HG03196 (cell line): ENCODE measurements around the gene REPS2.

Experiments
- ATAC-seq: cut with Tn5 transposase; IDR thresholded peaks from one replicate; pipeline ENCODE4 v1.9.1; 2021; ENCODE audit not compliant: unreplicated experiment

Gene REPS2

DNA sequence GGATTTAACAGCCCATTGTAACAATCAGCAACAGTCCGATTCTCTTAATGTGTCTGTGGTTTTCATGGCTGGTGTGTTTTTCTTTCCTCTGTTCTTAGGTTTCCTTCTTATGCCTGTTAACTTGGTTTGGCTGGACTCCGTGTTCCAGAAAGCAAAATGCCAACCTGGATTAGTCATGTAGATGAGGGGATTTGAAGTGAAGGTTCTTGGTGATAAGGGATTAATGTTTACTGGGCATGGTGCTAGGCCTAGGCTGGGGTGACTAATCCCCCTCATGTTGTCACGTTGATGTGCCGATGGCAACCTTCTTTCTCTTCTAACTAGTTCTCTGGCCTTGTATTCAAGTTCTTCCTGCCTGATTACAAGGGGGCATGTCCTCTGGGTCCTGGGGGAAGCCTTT lies 85.9 kb downstream of the REPS2 start:
- ATAC-seq = no peak

DNA sequence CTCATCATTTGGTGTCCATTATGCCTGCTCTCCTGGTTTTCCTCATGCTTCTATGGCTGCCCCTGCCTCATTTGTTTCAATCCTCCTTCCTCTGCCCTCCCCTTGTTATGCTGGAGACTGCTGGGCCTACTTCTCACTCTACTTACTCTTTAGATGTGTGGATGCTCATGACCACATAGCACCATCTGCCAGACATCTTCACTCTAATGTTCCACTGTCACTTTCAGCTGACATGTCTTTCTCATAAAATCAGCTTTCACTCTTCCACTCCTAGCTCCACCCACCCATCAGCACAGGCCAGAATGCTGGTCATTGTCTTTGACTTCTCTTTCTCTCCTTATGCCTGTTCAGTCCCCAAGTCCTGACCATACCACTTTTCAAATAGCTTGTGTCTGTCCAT lies 86.8 kb downstream of the REPS2 start:
- no peak for ATAC-seq

DNA sequence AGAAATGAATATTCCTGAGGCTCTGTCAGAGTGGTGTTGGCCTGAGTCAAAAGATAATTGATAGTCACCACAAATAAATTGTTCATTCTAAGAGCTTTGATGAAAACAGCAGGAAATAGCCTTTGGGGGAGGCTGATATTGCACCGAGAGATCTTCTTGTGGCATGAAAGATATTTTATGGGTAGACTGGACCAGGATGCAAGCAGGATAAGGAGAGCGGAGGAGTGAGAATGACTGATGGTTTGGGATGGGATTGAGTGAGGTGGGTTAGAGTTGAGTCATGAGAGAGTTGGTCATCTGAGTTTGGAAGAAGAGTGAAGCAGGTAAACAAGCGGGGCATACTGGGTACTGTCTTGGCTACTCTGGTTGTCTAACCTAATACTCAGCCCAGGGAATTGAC lies 88.7 kb downstream of the REPS2 start:
- ATAC-seq = no peak

DNA sequence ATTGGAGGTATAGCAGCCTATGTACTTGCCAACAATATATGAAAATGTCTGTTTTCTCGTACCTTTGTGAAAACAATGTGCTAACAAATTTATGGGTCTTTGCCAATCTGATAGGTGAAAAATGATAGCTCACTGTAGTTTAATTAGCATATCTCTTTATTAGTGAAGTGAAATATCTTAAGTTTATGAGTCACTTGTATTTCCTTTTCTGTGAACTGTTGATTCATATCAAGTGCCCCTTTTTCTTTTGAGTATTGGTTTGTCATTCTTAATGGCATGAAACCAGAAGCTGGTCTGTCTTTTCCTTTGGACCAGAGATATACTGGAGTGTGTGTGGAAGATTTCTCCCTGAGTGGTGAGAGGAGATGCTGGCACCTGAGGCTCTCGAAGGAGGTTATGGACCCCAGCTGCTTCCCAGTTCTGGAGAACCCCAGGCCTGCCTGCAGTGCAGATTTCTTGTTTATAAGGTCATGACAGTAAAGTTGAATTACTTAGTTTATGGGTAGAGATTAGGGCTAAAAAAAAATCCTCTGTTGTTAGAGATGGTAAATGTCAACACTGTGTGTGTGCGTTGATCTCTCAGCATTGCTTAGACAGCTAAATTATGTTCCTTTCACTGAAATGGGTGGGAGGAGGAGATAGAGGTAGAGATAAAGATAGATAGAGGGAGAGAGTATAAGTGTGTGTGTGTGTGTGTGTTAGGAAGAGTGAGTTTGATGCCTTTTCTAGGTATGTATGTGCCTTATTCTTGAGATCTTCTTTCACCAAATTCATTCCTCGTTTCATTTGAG lies 89.9 kb downstream of the REPS2 start:
- ATAC-seq = no peak

DNA sequence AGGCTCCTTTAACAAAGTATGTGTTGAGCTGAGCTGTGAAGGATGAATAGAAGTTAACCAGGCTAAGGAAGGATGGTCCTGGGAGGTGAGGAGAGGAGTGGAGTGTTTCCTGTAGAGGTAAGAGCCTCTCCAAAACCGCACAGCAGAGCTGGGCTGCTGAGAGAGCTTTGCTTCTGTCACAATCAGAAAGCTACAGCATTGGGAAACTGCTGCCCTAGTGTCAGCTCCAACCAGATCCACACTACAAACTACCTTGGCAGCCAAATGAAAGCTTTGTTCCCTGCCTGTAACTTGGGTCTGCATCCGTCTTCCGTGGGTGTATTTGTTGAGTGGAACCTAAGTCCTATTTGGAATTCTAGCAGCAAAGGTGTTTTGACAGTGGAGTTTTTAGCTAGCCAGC lies 91.8 kb downstream of the REPS2 start:
- no peak for ATAC-seq

DNA sequence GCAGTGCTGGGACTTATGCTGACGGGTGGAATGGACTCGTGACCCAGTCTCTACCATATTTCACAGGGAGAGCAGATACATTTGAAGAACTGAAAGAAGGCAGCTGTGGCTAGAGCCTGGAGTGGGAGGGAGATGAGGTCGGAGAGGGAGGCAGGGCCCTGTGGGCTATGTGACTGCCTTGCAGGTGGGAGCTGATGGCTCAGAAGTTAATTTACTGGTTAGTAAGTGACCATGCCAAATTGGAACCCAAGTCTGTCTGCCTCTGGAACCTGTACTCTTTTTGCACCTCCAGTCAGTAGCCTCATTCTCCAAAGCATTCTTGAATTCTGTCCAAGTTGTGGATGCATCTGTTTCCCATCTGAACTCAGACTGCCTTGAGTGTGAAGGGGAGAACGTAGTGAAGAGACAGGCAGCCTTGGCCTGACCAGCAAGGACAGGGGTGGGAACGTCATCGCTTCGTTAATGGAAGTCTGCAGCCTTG lies 92.3 kb downstream of the REPS2 start:
- ATAC-seq = no peak

DNA sequence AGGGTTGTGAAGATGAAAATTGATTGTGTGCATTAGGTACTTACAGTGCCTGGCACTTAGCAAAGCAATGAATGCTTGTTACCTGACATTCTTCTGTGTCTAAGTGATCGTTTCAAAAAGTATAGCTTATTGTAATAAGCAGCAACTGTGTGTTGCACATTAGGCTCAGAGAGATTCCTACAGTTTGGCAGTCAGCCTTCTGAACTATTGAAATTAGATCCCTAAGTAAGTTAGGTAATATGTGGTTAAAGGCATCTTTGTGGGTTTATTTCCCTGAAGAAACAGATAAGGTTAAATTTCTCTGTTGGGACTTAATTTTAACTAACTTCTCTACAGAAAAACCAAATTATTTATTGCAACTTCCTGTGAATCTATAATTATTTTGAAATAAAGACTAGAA lies 93.4 kb downstream of the REPS2 start:
- no peak for ATAC-seq

DNA sequence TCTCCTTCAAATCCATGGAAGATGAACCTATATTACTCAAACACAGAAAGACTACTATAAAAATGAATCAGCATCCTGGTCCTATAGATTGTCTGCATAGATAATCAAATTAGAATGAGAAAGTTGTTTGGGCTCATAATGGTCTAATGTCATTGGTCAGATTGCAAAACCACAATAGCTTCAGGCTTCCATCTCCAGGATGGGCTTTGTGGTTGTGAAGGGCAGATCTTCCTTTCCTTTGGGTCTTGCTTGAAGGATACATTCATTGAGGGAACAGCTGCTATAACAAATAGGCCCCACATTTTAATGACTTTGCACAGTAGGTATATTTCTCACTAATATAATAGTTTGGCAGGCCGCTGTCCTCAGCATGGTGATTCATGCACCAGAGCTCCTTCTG lies 94.3 kb downstream of the REPS2 start:
- ATAC-seq = no peak

DNA sequence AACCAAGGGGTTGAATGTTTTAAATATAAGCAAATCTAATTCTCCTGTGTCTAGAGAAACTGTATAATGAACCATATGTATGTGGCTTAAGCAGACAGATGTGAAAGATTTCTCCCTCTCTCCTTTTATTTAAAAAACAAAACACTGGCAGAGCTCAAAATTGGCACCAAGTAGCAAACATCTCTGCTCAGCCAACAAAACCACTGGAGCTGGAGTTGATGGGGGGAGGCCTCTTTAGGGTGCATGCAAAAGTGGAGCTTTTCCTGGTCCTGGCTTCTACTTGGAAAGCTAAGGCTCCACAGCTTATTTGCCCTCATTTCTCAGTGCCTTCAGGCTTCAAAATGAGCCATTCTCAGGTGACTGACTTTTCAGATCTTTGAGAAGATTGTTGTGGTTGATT lies 95.6 kb downstream of the REPS2 start:
- no peak for ATAC-seq

DNA sequence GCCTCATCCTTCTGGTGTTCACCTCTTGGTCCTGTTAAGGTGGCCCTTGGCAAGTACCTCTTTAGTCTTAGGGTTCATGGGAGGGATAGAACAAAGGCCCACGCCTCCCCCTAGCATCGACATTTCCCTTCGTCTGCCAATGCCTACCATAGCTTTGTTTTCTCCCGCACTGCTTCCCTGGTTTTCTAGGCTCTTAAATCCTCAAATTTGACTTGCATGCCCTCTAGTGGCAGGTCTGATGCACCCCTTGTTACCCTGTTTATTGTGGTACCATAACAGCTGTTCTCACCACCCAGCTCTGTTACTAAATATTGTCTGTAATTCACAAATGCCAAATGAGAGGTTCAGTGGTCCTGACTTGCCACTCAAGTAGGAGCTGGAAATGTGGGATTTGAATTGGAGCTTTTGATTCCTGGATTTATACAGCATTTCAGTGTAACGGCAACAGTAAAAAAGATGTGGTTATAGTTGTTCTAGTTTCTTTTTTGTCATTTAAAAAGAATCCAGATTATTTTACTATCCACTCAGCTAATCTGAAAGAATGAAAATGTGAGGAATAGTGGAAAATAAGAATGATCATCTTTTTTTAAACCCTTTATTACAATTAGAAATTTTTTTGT lies 100.1 kb downstream of the REPS2 start:
- ATAC-seq = no peak

DNA sequence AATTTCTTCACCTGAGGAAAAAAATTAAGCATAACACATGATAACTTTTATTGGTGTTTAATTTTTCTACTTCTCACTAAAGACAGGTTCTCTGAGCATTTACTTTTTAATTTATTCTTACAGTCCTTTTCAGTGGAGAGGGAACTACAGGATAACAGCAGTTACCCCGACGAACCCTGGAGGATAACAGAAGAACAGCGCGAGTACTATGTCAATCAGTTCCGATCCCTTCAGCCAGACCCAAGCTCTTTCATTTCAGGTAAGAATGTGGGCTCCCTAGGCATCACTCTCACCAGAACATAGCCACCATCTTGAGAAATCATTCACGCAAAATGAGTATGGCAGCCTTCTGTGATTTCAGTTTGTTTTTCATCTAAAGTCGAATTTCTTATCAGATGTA lies 100.8 kb downstream of the REPS2 start:
- ATAC-seq = no peak

DNA sequence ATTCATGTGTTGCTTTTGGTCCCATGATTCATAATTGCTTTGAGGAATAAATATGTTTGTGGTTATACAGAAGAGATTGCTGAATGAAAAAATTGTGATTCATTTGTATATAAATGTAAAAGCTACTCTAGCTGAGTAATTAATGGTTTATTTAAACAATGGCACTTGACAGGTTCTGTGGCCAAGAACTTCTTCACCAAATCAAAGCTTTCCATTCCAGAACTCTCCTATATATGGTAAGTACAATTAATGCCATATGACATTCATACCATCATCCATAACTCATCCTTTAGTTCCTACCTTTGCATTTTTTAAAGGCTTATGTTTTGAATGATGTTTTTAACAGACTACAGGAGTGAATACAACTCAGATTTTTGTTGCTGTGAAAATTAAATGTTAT lies 105.8 kb downstream of the REPS2 start:
- no peak for ATAC-seq

DNA sequence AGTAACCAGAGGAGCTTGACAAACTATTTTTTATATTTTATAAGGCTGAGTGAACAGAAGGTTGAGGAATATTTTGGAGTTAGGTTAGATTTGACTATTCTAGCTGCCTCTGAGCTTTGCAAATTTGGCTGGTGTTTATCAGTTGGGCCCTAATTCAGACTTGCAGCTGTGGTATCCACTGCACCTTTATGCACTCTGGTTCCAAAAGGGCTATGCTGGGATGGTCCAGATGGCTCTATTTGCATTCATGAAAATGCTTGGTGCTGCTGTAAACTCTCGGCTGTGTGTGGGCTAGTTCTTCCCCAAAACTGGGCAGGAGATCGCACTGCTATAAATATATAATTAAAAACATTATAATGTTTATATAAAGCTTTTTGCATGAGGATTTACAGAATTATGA lies 106.3 kb downstream of the REPS2 start:
- ATAC-seq = no peak

DNA sequence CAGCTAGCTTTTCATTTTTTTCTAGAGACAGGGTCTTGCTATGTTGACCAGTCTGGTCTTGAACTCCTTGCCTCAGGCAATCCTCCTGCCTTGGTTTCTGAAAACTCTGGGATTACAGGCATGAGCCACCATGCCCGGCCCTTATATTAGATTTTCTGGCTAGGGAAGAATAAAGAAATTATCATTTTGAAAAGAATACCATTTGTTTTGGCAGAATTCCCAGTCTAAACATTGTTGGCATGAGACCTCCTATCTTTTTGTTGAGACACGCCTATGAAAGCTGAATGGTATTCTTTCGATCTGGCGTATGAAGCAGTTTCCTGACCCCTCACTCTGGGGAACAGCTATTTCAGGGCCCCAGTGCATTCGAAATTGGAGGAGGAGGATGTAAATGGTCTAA lies 107.0 kb downstream of the REPS2 start:
- ATAC-seq = no peak

DNA sequence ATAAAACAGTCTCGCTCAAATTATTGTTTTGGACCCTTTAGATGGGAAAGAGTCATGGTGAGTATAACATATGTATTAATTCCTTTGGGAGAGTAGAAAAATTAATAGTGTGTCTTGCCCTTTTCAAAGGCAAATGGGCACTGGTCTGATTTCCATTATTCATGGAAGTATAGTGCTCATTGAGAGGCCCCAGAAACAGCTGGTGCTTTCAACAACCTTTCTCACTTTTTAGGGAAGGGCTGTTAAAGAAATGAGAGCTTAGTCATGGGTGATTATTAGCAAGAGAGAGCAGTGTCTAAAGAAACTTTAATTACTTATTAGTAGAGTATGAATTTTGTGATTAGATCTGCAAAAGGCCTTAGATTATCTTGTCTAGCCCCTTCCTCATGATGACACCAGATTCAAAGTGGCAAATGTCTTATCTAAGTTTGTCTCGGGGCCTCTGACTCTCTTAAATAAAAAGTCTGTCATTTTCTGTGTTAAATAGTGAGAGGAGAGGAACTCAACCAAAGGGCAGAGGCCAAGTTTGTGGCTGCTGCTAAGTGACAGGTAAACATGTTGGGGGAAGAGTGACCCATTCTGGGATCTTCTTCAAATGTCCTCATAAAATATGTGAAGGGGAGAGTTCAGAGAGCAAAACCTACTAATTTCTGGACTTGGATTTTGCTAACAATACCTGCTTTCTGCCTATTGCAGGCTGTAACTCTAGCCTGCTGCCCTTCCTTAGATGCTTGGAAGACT lies 110.6 kb downstream of the REPS2 start:
- no peak for ATAC-seq

DNA sequence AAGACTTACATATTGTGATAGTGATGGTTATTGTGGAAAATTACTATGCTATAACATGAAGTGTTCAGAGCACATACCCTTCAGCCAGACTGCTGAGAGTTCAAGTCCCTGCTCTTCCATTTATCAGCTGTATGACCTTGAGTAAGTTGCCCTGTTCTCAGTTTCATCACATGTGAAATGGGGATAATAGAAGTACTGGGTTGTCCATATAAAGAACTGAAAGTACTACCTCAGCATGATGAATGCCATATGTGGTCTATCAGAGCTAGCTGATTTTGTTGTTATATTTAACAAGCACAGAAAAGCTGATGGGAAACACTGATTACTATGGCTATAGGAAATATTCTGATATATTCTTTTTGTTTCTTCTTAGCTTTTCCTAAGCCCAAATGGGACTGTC lies 115.6 kb downstream of the REPS2 start:
- ATAC-seq = no peak

DNA sequence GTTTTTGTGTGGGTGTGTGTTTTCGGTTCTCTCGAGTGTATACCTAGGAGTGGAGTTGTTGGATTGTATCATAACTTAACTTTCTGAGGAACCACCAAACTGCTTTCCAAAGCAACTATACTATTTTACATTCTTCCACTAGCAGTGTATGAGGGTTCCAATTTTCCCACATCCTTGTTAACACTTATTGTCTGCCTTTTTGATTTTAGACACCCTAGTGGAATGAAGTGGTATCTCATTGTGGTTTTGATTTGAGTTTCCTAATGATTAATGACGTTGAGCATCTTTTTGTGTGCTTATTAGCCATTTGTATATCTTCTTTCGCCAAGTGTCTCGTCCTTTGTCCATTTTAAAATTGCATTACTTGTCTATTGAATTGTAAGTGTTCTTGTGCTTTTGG lies 118.6 kb downstream of the REPS2 start:
- ATAC-seq = no peak

DNA sequence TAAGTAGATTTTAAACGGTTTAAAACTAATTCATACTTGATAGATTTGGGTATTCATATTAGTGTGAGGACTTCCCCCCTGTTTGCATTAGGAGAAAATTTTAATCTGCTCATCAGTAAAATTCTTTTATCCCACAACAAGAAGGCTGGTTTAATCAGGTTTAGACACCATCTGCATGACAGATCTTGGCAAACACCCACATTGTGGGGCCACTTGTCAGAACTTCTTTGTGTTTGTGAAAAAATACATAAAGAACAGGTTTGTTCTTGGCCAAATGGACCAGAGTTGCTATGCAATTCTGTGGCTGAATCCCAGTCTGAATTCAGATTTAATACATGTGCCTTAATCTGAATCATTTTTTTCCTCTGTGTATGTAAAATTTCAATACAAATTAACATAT lies 121.1 kb downstream of the REPS2 start:
- no peak for ATAC-seq

DNA sequence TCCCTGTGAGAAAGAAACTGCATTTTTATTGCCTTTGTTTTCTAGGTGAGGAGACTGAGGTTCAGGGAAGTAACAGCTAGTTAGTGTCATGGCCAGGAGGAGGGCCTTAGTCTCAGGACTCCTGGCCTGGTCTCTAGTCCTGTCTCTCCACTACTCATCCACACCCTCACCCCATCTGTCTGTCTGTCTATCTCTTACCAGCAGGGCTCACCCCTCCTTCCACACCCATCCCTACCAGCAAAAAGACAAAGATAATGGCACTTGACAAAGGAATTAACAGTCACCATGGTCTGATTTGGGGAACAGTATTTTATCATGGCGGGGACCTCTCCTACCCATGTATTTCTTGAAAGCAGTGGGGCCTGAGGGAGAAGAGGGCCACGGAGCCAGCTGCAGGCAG lies 125.8 kb downstream of the REPS2 start:
- ATAC-seq = no peak

DNA sequence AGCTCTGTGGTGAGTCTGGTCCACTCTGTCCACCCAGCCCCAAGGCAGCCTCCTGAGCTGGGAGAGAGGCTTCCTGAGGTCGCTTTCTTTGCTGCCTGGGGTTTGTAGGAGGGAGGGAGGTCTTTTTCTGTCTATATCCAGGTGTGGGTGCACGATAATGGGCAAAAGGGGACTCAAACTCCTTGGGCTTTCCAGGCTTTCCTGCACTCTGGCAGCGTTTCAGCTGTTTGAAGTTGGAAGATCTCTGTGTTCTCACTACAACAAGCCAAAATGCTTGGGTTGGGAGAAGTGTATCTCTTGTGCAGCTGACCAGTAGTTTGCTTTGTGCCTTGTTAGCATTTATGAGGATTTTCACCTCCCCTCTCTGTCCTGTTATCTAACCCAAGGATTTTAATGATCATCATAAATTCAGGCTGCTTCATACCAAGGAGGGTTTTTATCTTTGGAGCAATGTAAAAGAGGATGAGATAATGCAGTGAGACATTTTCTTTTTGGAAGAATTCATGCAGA lies 126.3 kb downstream of the REPS2 start:
- no peak for ATAC-seq

DNA sequence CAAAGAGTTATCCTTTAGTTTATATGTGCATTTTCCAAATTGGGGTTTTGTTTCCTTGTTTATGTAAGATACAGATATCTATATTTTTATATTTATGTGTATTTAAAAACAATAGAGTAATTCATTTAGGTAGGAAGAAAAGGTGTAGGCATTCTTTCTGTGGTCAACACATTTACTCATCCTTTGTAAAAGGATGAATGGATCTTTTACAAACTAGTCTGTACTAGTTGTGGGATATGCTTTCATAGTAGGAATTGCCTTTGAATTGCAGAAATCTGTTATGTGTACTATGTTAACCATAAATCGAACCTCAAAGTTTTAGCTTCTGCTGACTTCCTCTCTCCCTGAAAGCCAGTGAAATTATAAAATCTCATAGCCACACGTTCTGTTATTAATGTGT lies 128.5 kb downstream of the REPS2 start:
- no peak for ATAC-seq

DNA sequence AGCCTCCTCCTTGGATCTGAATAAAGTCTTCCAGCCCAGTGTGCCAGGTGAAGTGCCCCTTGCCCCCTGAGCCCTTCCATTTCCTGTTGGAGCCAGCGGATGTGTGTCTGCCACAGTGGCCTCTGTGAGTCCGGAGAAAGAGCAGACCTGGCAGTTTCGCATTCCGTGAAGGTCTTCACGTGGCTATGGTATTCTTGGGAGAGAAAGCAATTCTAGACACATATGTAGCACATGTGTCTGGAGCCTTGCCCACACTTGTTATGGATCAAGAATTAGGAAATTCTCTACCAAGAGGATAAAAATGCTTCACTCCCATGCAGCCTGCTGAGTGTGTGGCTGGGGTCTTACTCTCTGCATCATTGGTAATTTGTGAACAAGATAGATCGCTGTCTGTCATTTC lies 130.9 kb downstream of the REPS2 start:
- no peak for ATAC-seq
